ENCODE data around the gene HRC.

Gene HRC

GRCh38 chr19:49155005-49155819, at the start of gene HRC:
HRC (minus strand) TSS chr19:49155396; CDS start chr19:49155237, 159 bp downstream.
- no peak within 1 kb of the TSS for H3K9ac ChIP-seq (ENCODE audit: low read length in 5 of 5)
- no peaks in the 10 kb centered on the region for H3K27me3 ChIP-seq (ENCODE audit: control insufficient read depth in 5 of 5, insufficient read depth in 4 of 5, low read length in 5 of 5)
- H3K4me3 ChIP-seq (ENCODE audit: low read depth in 1 of 5, low read length in 5 of 5), result peak within 1 kb of the TSS in 1 of 5 donors; percentile 15
- H3K36me3 ChIP-seq (ENCODE audit: control insufficient read depth in 5 of 5, insufficient read depth in 5 of 5, low read length in 5 of 5), result no peaks in the 10 kb centered on the region
- no peak within 1 kb of the TSS for H3K27ac ChIP-seq (ENCODE audit: low read depth, low read length)
- no peaks in the 10 kb centered on the region for H3K9me3 ChIP-seq (ENCODE audit: control insufficient read depth in 5 of 5, low read length in 5 of 5)
- H3K4me1 ChIP-seq (ENCODE audit: control insufficient read depth in 5 of 5, insufficient read depth in 5 of 5, low read length in 5 of 5), result peaks cover 3 to 35% (median 34%) of the 10 kb centered on the region in 5 donors

GRCh38 chr19:49201042-49201441, 45.8 kb upstream of the HRC start:
- Histone ChIP-seq H3K9ac (ENCODE audit: low read length in 5 of 5) (no peak overlapping the region), H3K27ac (ENCODE audit: low read depth, low read length) (no peak overlapping the region), H3K27me3 (ENCODE audit: control insufficient read depth in 5 of 5, insufficient read depth in 4 of 5, low read length in 5 of 5) (no peaks in the 10 kb centered on the region), H3K4me3 (ENCODE audit: low read depth in 1 of 5, low read length in 5 of 5) (no peak overlapping the region), H3K36me3 (ENCODE audit: control insufficient read depth in 5 of 5, insufficient read depth in 5 of 5, low read length in 5 of 5) (peaks cover 0 to 53% (median 23%) of the 10 kb centered on the region in 5 donors), H3K4me1 (ENCODE audit: control insufficient read depth in 5 of 5, insufficient read depth in 5 of 5, low read length in 5 of 5) (peaks cover 0 to 4% (median 3%) of the 10 kb centered on the region in 5 donors), H3K9me3 (ENCODE audit: control insufficient read depth in 5 of 5, low read length in 5 of 5) (no peaks in the 10 kb centered on the region)

- H3K4me1 ChIP-seq (ENCODE audit: control insufficient read depth in 5 of 5, insufficient read depth in 5 of 5, low read length in 5 of 5), result peaks cover 0 to 4% (median 3%) of the 10 kb centered on the region in 5 donors
- H3K27ac ChIP-seq (ENCODE audit: low read depth, low read length), result no peak overlapping the region
- H3K9ac ChIP-seq (ENCODE audit: low read length in 5 of 5), result no peak overlapping the region
- H3K4me3 ChIP-seq (ENCODE audit: low read depth in 1 of 5, low read length in 5 of 5), result no peak overlapping the region
- no peaks in the 10 kb centered on the region for H3K27me3 ChIP-seq (ENCODE audit: control insufficient read depth in 5 of 5, insufficient read depth in 4 of 5, low read length in 5 of 5)
- H3K9me3 ChIP-seq (ENCODE audit: control insufficient read depth in 5 of 5, low read length in 5 of 5), result no peaks in the 10 kb centered on the region
- H3K36me3 ChIP-seq (ENCODE audit: control insufficient read depth in 5 of 5, insufficient read depth in 5 of 5, low read length in 5 of 5), result peaks cover 0 to 49% (median 23%) of the 10 kb centered on the region in 5 donors
Measured at GRCh38 chr19:49200238-49200862, 45.2 kb upstream of the HRC start.

- H3K9me3 ChIP-seq (ENCODE audit: control insufficient read depth in 5 of 5, low read length in 5 of 5), result no peaks in the 10 kb centered on the region
- peaks cover 5 to 50% (median 21%) of the 10 kb centered on the region in 5 donors for H3K36me3 ChIP-seq (ENCODE audit: control insufficient read depth in 5 of 5, insufficient read depth in 5 of 5, low read length in 5 of 5)
- no peaks in the 10 kb centered on the region for H3K27me3 ChIP-seq (ENCODE audit: control insufficient read depth in 5 of 5, insufficient read depth in 4 of 5, low read length in 5 of 5)
- H3K27ac ChIP-seq (ENCODE audit: low read depth, low read length), result no peak overlapping the region
- peaks cover 0 to 4% (median 3%) of the 10 kb centered on the region in 5 donors for H3K4me1 ChIP-seq (ENCODE audit: control insufficient read depth in 5 of 5, insufficient read depth in 5 of 5, low read length in 5 of 5)
- no peak overlapping the region for H3K9ac ChIP-seq (ENCODE audit: low read length in 5 of 5)
- no peak overlapping the region for H3K4me3 ChIP-seq (ENCODE audit: low read depth in 1 of 5, low read length in 5 of 5)
Measured at GRCh38 chr19:49196527-49197240, 41.5 kb upstream of the HRC start.

GRCh38 chr19:49194408-49194807, 39.2 kb upstream of the HRC start:
- no peak overlapping the region for H3K4me3 ChIP-seq (ENCODE audit: low read depth in 1 of 5, low read length in 5 of 5)
- H3K9me3 ChIP-seq (ENCODE audit: control insufficient read depth in 5 of 5, low read length in 5 of 5), result no peaks in the 10 kb centered on the region
- no peaks in the 10 kb centered on the region for H3K27me3 ChIP-seq (ENCODE audit: control insufficient read depth in 5 of 5, insufficient read depth in 4 of 5, low read length in 5 of 5)
- H3K36me3 ChIP-seq (ENCODE audit: control insufficient read depth in 5 of 5, insufficient read depth in 5 of 5, low read length in 5 of 5), result peaks cover 9 to 57% (median 31%) of the 10 kb centered on the region in 5 donors
- peaks cover 0 to 14% (median 3%) of the 10 kb centered on the region in 5 donors for H3K4me1 ChIP-seq (ENCODE audit: control insufficient read depth in 5 of 5, insufficient read depth in 5 of 5, low read length in 5 of 5)
- H3K9ac ChIP-seq (ENCODE audit: low read length in 5 of 5), result no peak overlapping the region
- no peak overlapping the region for H3K27ac ChIP-seq (ENCODE audit: low read depth, low read length)

- H3K27me3 ChIP-seq (ENCODE audit: control insufficient read depth in 5 of 5, insufficient read depth in 4 of 5, low read length in 5 of 5), result no peaks in the 10 kb centered on the region
- H3K4me1 ChIP-seq (ENCODE audit: control insufficient read depth in 5 of 5, insufficient read depth in 5 of 5, low read length in 5 of 5), result peaks cover 0 to 19% (median 3%) of the 10 kb centered on the region in 5 donors
- H3K4me3 ChIP-seq (ENCODE audit: low read depth in 1 of 5, low read length in 5 of 5), result no peak overlapping the region
- H3K9ac ChIP-seq (ENCODE audit: low read length in 5 of 5), result no peak overlapping the region
- H3K9me3 ChIP-seq (ENCODE audit: control insufficient read depth in 5 of 5, low read length in 5 of 5), result no peaks in the 10 kb centered on the region
- H3K27ac ChIP-seq (ENCODE audit: low read depth, low read length), result no peak overlapping the region
- H3K36me3 ChIP-seq (ENCODE audit: control insufficient read depth in 5 of 5, insufficient read depth in 5 of 5, low read length in 5 of 5), result peaks cover 12 to 60% (median 31%) of the 10 kb centered on the region in 5 donors
Measured at GRCh38 chr19:49193822-49194394, 38.7 kb upstream of the HRC start.

GRCh38 chr19:49190781-49191180, 35.6 kb upstream of the HRC start:
- H3K27ac ChIP-seq (ENCODE audit: low read depth, low read length), result no peak overlapping the region
- peaks cover 12 to 61% (median 44%) of the 10 kb centered on the region in 5 donors for H3K36me3 ChIP-seq (ENCODE audit: control insufficient read depth in 5 of 5, insufficient read depth in 5 of 5, low read length in 5 of 5)

GRCh38 chr19:49189259-49189658, 34.1 kb upstream of the HRC start:
- H3K36me3 ChIP-seq (ENCODE audit: control insufficient read depth in 5 of 5, insufficient read depth in 5 of 5, low read length in 5 of 5), result peaks cover 12 to 65% (median 44%) of the 10 kb centered on the region in 5 donors
- H3K9me3 ChIP-seq (ENCODE audit: control insufficient read depth in 5 of 5, low read length in 5 of 5), result no peaks in the 10 kb centered on the region
- H3K27ac ChIP-seq (ENCODE audit: low read depth, low read length), result peak overlapping the region; percentile 14
- H3K9ac ChIP-seq (ENCODE audit: low read length in 5 of 5), result peak overlapping the region in 1 of 5 donors; percentile 12
- peaks cover 0 to 22% (median 0%) of the 10 kb centered on the region in 5 donors for H3K4me1 ChIP-seq (ENCODE audit: control insufficient read depth in 5 of 5, insufficient read depth in 5 of 5, low read length in 5 of 5)
- no peak overlapping the region for H3K4me3 ChIP-seq (ENCODE audit: low read depth in 1 of 5, low read length in 5 of 5)
- H3K27me3 ChIP-seq (ENCODE audit: control insufficient read depth in 5 of 5, insufficient read depth in 4 of 5, low read length in 5 of 5), result no peaks in the 10 kb centered on the region

More at GRCh38 chr19:49190781-49191180, 35.6 kb upstream of the HRC start:
- no peak overlapping the region for H3K9ac ChIP-seq (ENCODE audit: low read length in 5 of 5)
- no peaks in the 10 kb centered on the region for H3K27me3 ChIP-seq (ENCODE audit: control insufficient read depth in 5 of 5, insufficient read depth in 4 of 5, low read length in 5 of 5)
- no peaks in the 10 kb centered on the region for H3K9me3 ChIP-seq (ENCODE audit: control insufficient read depth in 5 of 5, low read length in 5 of 5)
- H3K4me1 ChIP-seq (ENCODE audit: control insufficient read depth in 5 of 5, insufficient read depth in 5 of 5, low read length in 5 of 5), result peaks cover 0 to 22% (median 0%) of the 10 kb centered on the region in 5 donors
- no peak overlapping the region for H3K4me3 ChIP-seq (ENCODE audit: low read depth in 1 of 5, low read length in 5 of 5)

- Histone ChIP-seq H3K36me3 (ENCODE audit: control insufficient read depth in 5 of 5, insufficient read depth in 5 of 5, low read length in 5 of 5) (peaks cover 16 to 59% (median 40%) of the 10 kb centered on the region in 5 donors), H3K27me3 (ENCODE audit: control insufficient read depth in 5 of 5, insufficient read depth in 4 of 5, low read length in 5 of 5) (no peaks in the 10 kb centered on the region), H3K27ac (ENCODE audit: low read depth, low read length) (peak overlapping the region; percentile 14)
Measured at GRCh38 chr19:49188626-49189200, 33.5 kb upstream of the HRC start.

More at GRCh38 chr19:49188626-49189200, 33.5 kb upstream of the HRC start:
- Histone ChIP-seq H3K4me1 (ENCODE audit: control insufficient read depth in 5 of 5, insufficient read depth in 5 of 5, low read length in 5 of 5) (peaks cover 0 to 22% (median 0%) of the 10 kb centered on the region in 5 donors), H3K9me3 (ENCODE audit: control insufficient read depth in 5 of 5, low read length in 5 of 5) (no peaks in the 10 kb centered on the region), H3K4me3 (ENCODE audit: low read depth in 1 of 5, low read length in 5 of 5) (no peak overlapping the region), H3K9ac (ENCODE audit: low read length in 5 of 5) (no peak overlapping the region)
